Measurements from ENCODE around the gene TMCO4.
"Not testable (repeated sequence)": the region's sequence is repeated elsewhere in the genome, so short reads cannot be mapped to it uniquely, and the experiment has no call there.

Gene TMCO4

DNA sequence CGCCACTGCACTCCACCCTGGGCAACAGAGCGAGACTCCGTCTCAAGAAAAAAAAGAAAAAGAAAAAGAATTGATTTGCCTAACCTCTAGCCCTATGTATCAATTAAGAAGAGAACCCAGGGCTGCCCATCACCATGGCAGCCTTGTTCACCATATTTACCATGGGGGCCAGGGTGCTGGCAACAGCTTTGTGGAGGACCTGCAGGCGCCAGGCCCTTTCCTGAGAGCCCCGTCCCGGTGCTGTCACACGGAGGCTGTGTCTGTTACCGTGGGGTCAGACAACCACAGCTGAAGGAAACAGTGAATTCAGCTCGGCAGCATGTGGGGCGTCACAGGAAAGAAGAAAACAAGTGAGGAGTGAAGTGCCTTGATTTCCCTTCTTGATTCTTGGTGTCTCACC lies 162.1 kb downstream of the TMCO4 start:
- no peak for DNase-seq (ENCODE audit: low spot score)

DNA sequence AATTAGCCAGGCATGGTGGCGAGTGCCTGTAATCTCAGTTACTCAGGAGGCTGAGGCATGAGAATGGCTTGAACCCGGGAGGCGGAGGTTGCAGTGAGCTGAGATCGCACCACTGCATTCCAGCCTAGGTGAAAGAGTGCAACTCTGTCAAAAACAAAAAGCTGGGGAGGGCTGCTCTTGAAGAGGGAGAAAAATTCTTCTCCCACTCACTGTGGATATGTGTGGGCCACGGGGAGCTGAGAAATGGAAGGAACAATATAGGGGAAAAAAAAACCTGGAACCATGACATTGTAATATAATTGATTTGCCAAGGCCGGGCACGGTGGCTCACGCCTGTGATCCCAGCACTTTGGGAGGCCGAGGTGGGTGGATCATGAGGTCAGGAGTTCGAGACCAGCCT lies 163.0 kb downstream of the TMCO4 start:
- DNase-seq (ENCODE audit: low spot score): not testable (repeated sequence)

DNA sequence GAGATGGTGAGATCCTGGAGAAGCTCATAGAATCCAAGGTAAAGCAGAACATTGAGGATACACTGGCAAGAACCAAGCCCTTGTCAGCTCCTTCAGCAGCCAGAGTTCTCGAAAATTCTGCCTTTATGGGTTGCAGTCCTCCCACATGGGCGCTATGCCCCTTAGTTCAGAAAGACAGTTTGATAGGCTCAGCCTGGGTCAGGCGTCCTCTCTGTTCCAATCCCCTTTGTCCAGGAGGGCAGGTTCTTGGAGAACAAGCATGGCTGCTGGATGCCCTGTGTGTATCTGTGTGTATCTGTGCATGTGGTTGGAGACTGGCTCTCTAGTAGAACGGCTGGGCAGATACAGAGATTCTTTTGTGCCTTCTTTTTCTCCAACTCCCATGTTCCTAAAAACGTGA lies 163.7 kb downstream of the TMCO4 start:
- no peak for DNase-seq (ENCODE audit: low spot score)

DNA sequence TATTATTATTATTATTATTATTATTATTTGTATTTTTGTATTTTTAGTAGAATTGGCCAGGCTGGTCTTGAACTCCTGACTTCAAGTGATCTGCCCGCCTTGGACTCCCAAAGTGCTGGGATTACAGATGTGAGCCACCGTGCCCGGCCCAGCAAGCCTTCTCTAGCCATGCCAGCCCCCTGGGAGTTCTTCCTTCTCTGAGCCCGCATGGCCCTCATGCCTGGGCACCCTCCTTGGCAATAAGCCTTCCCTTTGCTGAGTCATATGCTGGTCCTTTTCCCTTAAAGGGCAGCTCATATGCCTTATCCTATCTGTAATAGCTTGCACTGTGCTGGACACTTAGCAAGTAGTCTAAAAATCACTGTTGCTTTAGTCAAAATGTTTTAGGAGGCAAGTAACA lies 164.1 kb downstream of the TMCO4 start:
- DNase-seq (ENCODE audit: low spot score): no peak

- DNase-seq (ENCODE audit: low spot score): not testable (repeated sequence)
These were observed 164.7 kb downstream of the TMCO4 start for GRCh38 chr1:19635064-19635463.

- no peak for DNase-seq (ENCODE audit: low spot score)
These were observed 166.6 kb downstream of the TMCO4 start for GRCh38 chr1:19633106-19633505.
